Sigmoid colon (tissue), 4 donors: ENCODE results near the gene PNKD.

Source experiments
- EP300 ChIP-seq, 4 donors: sonication (generic); formaldehyde crosslinking; IDR thresholded peaks; one replicate each; pipeline ENCODE4 v1.6.1; 2017; ENCODE audit warnings: antibody characterized with exemption in 4 of 4
- POLR2A ChIP-seq, 2 donors: fragments of 450-650 bp; IDR thresholded peaks; one replicate each; pipeline ENCODE4 v1.6.1; 2016; ENCODE audit warnings: antibody characterized with exemption in 2 of 2, mild to moderate bottlenecking in 2 of 2, moderate library complexity in 2 of 2
- TF ChIP-seq, protein P1 (sequence below), 4 experiments: fragments of 450-650 bp in 3 of 4; fragments of 200-600 bp in 1 of 4; IDR thresholded peaks; one replicate each; pipeline ENCODE4 v1.5.1; 2016 to 2019; ENCODE audit warnings: antibody characterized with exemption in 4 of 4, mild to moderate bottlenecking in 3 of 4, moderate library complexity in 2 of 4

- TF ChIP-seq, protein P1, sequence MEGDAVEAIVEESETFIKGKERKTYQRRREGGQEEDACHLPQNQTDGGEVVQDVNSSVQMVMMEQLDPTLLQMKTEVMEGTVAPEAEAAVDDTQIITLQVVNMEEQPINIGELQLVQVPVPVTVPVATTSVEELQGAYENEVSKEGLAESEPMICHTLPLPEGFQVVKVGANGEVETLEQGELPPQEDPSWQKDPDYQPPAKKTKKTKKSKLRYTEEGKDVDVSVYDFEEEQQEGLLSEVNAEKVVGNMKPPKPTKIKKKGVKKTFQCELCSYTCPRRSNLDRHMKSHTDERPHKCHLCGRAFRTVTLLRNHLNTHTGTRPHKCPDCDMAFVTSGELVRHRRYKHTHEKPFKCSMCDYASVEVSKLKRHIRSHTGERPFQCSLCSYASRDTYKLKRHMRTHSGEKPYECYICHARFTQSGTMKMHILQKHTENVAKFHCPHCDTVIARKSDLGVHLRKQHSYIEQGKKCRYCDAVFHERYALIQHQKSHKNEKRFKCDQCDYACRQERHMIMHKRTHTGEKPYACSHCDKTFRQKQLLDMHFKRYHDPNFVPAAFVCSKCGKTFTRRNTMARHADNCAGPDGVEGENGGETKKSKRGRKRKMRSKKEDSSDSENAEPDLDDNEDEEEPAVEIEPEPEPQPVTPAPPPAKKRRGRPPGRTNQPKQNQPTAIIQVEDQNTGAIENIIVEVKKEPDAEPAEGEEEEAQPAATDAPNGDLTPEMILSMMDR (IDR thresholded peaks at IDR 0.05), result no peak
- TF ChIP-seq POLR2A (IDR thresholded peaks at IDR 0.05) (no peak), EP300 (IDR thresholded peaks at IDR 0.05) (no peak)
Observed at GRCh38 chr2:218275371-218276072, 5.2 kb downstream of the PNKD start.
